ENCODE measurements around the gene HLA-C.
"Not testable (repeated sequence)": the region's sequence is repeated elsewhere in the genome, so short reads cannot be mapped to it uniquely, and the experiment has no call there.

The HLA-C gene

DNA sequence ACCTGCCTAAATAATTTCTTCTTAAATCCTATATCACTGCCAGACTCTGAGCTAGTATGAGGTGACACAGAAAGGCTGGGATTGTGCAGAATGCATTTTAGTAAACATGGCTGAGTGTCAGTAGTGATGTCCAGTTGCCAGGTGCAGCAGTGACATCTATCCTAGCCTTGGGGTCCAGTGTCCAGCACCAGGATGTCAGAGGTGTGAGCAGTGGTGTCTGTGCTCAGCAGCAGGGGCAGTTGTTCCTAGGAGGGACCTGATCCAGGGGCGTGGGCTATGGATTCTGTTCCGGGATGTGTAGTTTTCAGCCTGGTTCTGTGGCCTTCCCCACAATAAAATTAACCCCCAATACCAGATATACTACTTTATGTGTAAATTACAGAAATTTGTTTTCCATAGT is 6.0 kb downstream of the HLA-C start:
- TF ChIP-seq, protein P1, sequence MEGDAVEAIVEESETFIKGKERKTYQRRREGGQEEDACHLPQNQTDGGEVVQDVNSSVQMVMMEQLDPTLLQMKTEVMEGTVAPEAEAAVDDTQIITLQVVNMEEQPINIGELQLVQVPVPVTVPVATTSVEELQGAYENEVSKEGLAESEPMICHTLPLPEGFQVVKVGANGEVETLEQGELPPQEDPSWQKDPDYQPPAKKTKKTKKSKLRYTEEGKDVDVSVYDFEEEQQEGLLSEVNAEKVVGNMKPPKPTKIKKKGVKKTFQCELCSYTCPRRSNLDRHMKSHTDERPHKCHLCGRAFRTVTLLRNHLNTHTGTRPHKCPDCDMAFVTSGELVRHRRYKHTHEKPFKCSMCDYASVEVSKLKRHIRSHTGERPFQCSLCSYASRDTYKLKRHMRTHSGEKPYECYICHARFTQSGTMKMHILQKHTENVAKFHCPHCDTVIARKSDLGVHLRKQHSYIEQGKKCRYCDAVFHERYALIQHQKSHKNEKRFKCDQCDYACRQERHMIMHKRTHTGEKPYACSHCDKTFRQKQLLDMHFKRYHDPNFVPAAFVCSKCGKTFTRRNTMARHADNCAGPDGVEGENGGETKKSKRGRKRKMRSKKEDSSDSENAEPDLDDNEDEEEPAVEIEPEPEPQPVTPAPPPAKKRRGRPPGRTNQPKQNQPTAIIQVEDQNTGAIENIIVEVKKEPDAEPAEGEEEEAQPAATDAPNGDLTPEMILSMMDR (IDR thresholded peaks at IDR 0.05; ENCODE audit: extremely low read depth, insufficient read depth, missing control alignments): no peak
- in situ Hi-C loops (cut with MboI; ENCODE audit: low pct_unique_long_range_greater_than_20kb, low sequenced_read_pairs, unreplicated experiment): loop anchor here (5.0 kb wide), 1 partner anchor 86 kb away; no protein-coding TSS in a partner anchor
- DNase-seq (ENCODE audit: low spot score): no peak

DNA sequence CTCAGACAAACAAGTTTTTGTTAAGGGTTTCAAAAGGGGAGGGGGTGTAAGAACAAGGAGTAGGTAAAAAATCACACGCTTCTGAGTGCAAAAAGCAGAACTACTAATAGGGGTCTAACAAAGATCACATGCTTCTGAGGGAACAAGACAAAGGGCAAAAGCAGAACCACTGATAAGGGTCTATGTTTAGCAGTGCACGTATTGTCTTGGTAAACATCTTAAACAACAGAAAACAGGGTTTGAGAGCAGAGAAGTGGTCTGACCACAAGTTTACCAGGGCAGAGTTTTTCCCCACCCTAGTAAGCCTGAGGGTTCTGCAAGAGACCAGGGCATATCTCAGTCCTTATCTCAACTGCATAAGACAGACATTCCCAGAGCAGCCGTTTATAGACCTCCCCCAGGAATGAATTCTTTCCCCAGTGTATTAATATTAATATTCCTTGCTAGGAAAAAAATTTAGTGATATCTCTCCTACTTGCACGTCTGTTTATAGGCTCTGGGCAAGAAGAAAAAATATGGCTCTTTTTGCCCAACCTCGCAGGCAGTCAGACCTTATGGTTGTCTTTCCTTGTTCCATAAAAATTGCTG is 8.5 kb downstream of the HLA-C start:
- in situ Hi-C loops (cut with MboI; ENCODE audit: low pct_unique_long_range_greater_than_20kb, low sequenced_read_pairs, unreplicated experiment); DNase-seq (ENCODE audit: low spot score): not testable (repeated sequence)

DNA sequence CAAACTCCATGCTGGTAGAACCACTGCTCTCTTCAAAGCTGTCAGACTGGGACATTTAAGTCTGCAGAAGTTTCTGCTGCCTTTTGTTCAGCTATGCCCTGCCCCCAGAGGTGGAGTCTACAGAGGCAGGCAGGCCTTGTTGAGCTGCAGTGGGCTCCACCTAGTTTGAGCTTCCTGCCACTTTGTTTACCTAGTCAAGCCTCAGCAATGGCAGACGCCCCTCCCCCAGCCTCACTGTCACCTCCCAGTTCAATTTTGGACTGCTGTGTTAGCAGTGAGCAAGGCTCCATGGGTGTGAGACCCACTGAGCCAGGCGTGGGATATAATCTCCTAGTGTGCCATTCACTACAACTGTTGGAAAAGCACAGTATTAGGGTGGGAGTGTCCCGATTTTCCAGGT is 11.9 kb downstream of the HLA-C start:
- in situ Hi-C loops (cut with MboI; ENCODE audit: low pct_unique_long_range_greater_than_20kb, low sequenced_read_pairs, unreplicated experiment); DNase-seq (ENCODE audit: low spot score): not testable (repeated sequence)

DNA sequence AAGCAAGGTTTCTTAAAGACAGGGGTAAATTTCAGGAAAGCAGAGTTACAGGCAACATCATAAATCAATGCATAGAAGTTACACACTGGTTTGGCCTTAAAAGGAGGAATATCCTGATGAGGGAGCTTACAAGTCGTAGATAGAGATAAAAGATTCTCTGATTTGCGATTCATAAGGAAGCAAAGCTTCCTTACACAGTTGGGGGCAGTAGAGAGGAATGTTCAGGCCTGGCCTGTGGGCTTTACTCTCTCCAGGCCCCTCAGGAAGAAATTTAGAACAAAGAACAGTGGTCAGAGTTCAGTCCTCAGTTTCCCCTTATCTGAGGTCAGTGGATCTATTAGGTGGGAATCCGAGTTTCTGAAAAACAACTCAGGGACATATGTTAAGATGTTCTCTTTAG is 19.3 kb downstream of the HLA-C start:
- no peak for DNase-seq (ENCODE audit: low spot score)
- in situ Hi-C loops (cut with MboI; ENCODE audit: low pct_unique_long_range_greater_than_20kb, low sequenced_read_pairs, unreplicated experiment): no loop called here
- TF ChIP-seq, protein P1 (IDR thresholded peaks at IDR 0.05; ENCODE audit: extremely low read depth, insufficient read depth, missing control alignments): no peak

DNA sequence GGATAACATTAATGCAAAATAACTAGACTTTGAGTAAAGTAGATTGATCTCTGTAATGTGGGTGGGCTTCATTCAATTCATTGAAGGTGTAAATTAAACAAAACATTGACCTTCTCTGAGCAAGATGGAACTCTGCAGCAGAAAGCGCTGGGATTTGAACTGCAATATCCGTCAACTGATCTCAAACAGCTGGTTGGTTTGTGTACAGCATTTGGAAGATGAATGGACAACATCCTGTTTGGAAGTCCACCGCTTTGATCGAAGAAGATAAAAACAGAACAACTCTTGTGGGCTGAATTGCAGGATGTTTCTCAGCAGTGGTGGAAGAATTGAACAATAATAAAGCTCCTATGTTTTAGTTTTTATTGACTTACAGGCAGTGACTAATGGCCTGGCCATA is 20.6 kb downstream of the HLA-C start:
- TF ChIP-seq, protein P1 (IDR thresholded peaks at IDR 0.05; ENCODE audit: extremely low read depth, insufficient read depth, missing control alignments): no peak
- no peak for DNase-seq (ENCODE audit: low spot score)
- in situ Hi-C loops (cut with MboI; ENCODE audit: low pct_unique_long_range_greater_than_20kb, low sequenced_read_pairs, unreplicated experiment): no loop called here

DNA sequence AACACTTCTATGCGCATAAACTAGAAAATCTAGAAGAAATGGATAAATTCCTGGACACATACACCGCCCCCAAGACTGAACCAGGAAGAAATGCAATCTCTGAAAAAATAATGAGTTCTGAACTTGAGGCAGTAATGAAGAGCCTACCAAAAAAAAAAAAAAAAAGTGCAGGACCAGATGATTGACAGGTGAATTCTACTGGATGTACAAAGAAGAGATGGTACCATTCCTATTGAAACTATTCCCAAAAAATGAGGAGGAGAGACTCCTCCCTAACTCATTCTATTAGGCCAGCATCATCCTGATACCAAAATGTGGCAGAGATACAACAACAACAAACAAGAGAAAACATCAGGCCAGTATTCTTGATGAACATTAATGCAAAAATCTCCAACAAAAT is 22.7 kb downstream of the HLA-C start:
- TF ChIP-seq, protein P1 (IDR thresholded peaks at IDR 0.05; ENCODE audit: extremely low read depth, insufficient read depth, missing control alignments): no peak
- in situ Hi-C loops (cut with MboI; ENCODE audit: low pct_unique_long_range_greater_than_20kb, low sequenced_read_pairs, unreplicated experiment): no loop called here
- no peak for DNase-seq (ENCODE audit: low spot score)

DNA sequence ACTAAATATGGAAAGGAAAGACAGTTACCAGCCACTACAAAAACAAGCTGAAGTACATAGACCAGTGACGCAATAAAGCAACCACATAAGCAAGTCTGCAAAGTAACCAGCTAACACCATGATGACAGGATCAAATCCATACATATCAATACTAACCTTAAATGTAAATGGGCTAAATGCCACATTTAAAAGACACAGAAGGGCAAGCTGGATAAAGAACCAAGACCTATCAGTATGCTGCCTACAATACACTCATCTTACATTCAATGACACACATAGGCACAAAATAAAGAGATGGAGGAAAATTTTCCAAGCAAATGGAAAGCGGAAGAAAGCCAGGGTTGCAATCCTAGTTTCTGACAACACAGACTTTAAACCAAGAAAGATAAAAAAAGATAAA is 24.1 kb downstream of the HLA-C start:
- in situ Hi-C loops (cut with MboI; ENCODE audit: low pct_unique_long_range_greater_than_20kb, low sequenced_read_pairs, unreplicated experiment): no loop called here
- TF ChIP-seq, protein P1 (IDR thresholded peaks at IDR 0.05; ENCODE audit: extremely low read depth, insufficient read depth, missing control alignments): no peak
- no peak for DNase-seq (ENCODE audit: low spot score)

DNA sequence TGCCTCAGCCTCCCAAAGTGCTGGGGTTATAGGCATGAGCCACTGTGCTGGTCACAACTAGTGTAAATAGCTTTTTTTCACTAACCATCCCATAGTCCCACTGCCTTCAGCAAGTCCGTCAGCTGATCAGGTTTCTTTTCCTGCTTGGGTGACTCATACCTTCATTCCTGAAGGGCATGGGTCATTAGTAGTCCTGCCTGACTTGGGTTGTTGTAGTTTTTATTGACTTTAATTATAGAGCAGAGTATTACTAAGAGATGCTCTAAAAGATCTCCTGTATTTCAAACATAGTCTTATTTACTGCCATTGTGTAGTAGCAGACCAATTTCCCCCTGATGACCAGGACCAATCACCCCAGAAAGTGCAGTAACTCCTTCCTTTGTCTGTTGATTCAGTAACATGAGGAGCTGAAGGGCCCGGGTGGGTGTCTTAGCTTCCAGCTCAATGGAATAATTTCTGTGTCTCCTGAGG is 25.8 kb downstream of the HLA-C start:
- TF ChIP-seq, protein P1 (IDR thresholded peaks at IDR 0.05; ENCODE audit: extremely low read depth, insufficient read depth, missing control alignments): no peak
- in situ Hi-C loops (cut with MboI; ENCODE audit: low pct_unique_long_range_greater_than_20kb, low sequenced_read_pairs, unreplicated experiment): no loop called here
- no peak for DNase-seq (ENCODE audit: low spot score)

All from GM13977 (cell line).